H1 (cell line): Measurements from ENCODE around the gene RFC1. TPM values are rescaled to one million over a fixed set of nuclear protein-coding genes. Genes with fewer than 3 reads are reported as not detected.

Experiments
- CTCF ChIA-PET: fragments of 300-600 bp; sonication (Branson Sonifier 250); formaldehyde crosslinking; loops from one replicate; lab custom pipeline; 2021; ENCODE audit not compliant: partially characterized antibody; lab: Charles Lee
- POLR2A ChIA-PET: fragments of 300-600 bp; sonication (Branson Sonifier 250); formaldehyde crosslinking; loops from one replicate; lab custom pipeline; 2021; ENCODE audit warnings: inconsistent platforms; ENCODE audit not compliant: partially characterized antibody; lab: Charles Lee
- DNase-seq, 2 experiments: peaks; one replicate each; pipeline versions ENCODE4 v3.0.0 to v3.0.0-alpha.2; 2010 to 2022; ENCODE audit warnings: low spot score in 2 of 2, low read depth in 1 of 2, mixed read lengths in 1 of 2
- FAIRE-seq: peaks from 2 replicates; lab custom pipeline; 2011; peaks lifted over from hg19 to GRCh38; lab: Jason Lieb, UNC
- H2AFZ ChIP-seq: 2 replicates; pipeline ENCODE4 v1.8.1; 2012; ENCODE audit warnings: low read length, inconsistent platforms
- H2AK5ac ChIP-seq: 2 replicates; pipeline ENCODE4 v1.6.1; 2013; ENCODE audit warnings: low read depth, low read length
- H2BK120ac ChIP-seq: replicated peaks from 2 replicates; pipeline ENCODE3; 2013; ENCODE audit warnings: low read depth, low read length, inconsistent platforms
- H2BK12ac ChIP-seq: 2 replicates; pipeline ENCODE4 v1.6.1; 2013; ENCODE audit warnings: low read depth, low read length
- H2BK15ac ChIP-seq: 2 replicates; pipeline ENCODE4 v1.6.1; 2013; ENCODE audit warnings: low read length
- H2BK20ac ChIP-seq: 2 replicates; pipeline ENCODE4 v1.6.1; 2013; ENCODE audit warnings: low read length
- H2BK5ac ChIP-seq: 2 replicates; pipeline ENCODE4 v1.6.1; 2013; ENCODE audit warnings: low read depth, low read length
- H3K14ac ChIP-seq: 2 replicates; pipeline ENCODE4 v1.6.1; 2013; ENCODE audit warnings: inconsistent platforms; ENCODE audit not compliant: insufficient read length
- H3K18ac ChIP-seq: 2 replicates; pipeline ENCODE4 v1.6.1; 2013; ENCODE audit warnings: low read length; ENCODE audit errors: extremely low read depth
- H3K23ac ChIP-seq: 2 replicates; pipeline ENCODE4 v1.6.1; 2013; ENCODE audit warnings: inconsistent platforms; ENCODE audit not compliant: insufficient read length
- H3K23me2 ChIP-seq: 2 replicates; pipeline ENCODE4 v1.6.1; 2013; ENCODE audit warnings: low read depth, low read length
- H3K27ac ChIP-seq: 2 replicates; pipeline ENCODE4 v1.6.1; 2011; ENCODE audit warnings: low read depth, low read length, inconsistent platforms
- H3K27me3 ChIP-seq, 4 experiments: replicated peaks in 1 of 4; 1 replicate in 1 of 4; 2 replicates in 3 of 4; pipeline versions ENCODE4 v1.6.1 to v1.8.1; 2011 to 2013; ENCODE audit warnings: low read length in 3 of 4, mild to moderate bottlenecking in 3 of 4, inconsistent platforms in 2 of 4, mixed read lengths in 2 of 4, moderate library complexity in 1 of 4; ENCODE audit not compliant: control insufficient read depth in 3 of 4, insufficient read depth in 3 of 4; ENCODE audit errors: extremely low read depth in 1 of 4
- H3K36me3 ChIP-seq, 4 experiments: 2 replicates each; pipeline versions ENCODE4 v1.6.1 to v1.8.1; 2011 to 2013; ENCODE audit warnings: mild to moderate bottlenecking in 4 of 4, low read length in 3 of 4, moderate library complexity in 2 of 4, control low read depth in 1 of 4, inconsistent platforms in 1 of 4; ENCODE audit not compliant: insufficient read depth in 4 of 4, control insufficient read depth in 2 of 4
- H3K4ac ChIP-seq: replicated peaks from 2 replicates; pipeline ENCODE3; 2013; ENCODE audit warnings: low read length, low read depth, mixed read lengths, inconsistent platforms; ENCODE audit not compliant: insufficient read length
- H3K4me1 ChIP-seq, 4 experiments: replicated peaks in 1 of 4; 1 replicate in 1 of 4; 2 replicates in 3 of 4; pipeline versions ENCODE4 v1.6.1 to v1.8.1; 2011 to 2013; ENCODE audit warnings: low read length in 3 of 4, inconsistent platforms in 2 of 4, mixed read lengths in 1 of 4; ENCODE audit not compliant: insufficient read depth in 4 of 4, control insufficient read depth in 3 of 4
- H3K4me2 ChIP-seq, 2 experiments: 2 replicates each; pipeline versions ENCODE4 v1.6.1 to v1.8.1; 2011 to 2013; ENCODE audit warnings: low read depth in 2 of 2, low read length in 2 of 2, control low read depth in 1 of 2, inconsistent platforms in 1 of 2, mild to moderate bottlenecking in 1 of 2; ENCODE audit not compliant: insufficient read depth in 1 of 2
- H3K4me3 ChIP-seq, 4 experiments: fragments of 200-600, 300-600 bp in 1 of 4; sonication (generic), shearing (Covaris generic), sonication (Bioruptor Twin) in 1 of 4; 2 replicates each; pipeline versions ENCODE4 v1.5.1 to v1.8.1; 2011 to 2016; ENCODE audit warnings: low read length in 4 of 4, low read depth in 3 of 4, control low read depth in 2 of 4, inconsistent platforms in 2 of 4, mild to moderate bottlenecking in 2 of 4, mixed read lengths in 1 of 4, moderate library complexity in 1 of 4; ENCODE audit not compliant: insufficient read depth in 2 of 4; ENCODE audit errors: extremely low read depth in 1 of 4
- H3K56ac ChIP-seq: replicated peaks from 2 replicates; pipeline ENCODE3; 2013; ENCODE audit warnings: low read depth, mild to moderate bottlenecking, mixed read lengths, low read length, inconsistent platforms; ENCODE audit not compliant: insufficient read length
- H3K79me1 ChIP-seq: 2 replicates; pipeline ENCODE4 v1.6.1; 2013; ENCODE audit warnings: low read depth, low read length, control low read depth
- H3K79me2 ChIP-seq, 2 experiments: 2 replicates each; pipeline versions ENCODE4 v1.6.1 to v1.8.1; 2012 to 2013; ENCODE audit warnings: low read length in 2 of 2, mild to moderate bottlenecking in 2 of 2, inconsistent platforms in 1 of 2; ENCODE audit not compliant: insufficient read depth in 2 of 2, control insufficient read depth in 1 of 2
- H3K9ac ChIP-seq, 4 experiments: replicated peaks in 1 of 4; 1 replicate in 1 of 4; 2 replicates in 3 of 4; pipeline versions ENCODE4 v1.6.1 to v1.8.1; 2011 to 2013; ENCODE audit warnings: low read depth in 3 of 4, low read length in 3 of 4, control low read depth in 2 of 4, mild to moderate bottlenecking in 2 of 4, moderate library complexity in 2 of 4, inconsistent platforms in 1 of 4; ENCODE audit errors: extremely low read depth in 1 of 4
- H3K9me3 ChIP-seq, 2 experiments: 2 replicates each; pipeline versions ENCODE4 v1.6.1 to v1.8.1; 2012 to 2013; ENCODE audit warnings: mild to moderate bottlenecking in 2 of 2, moderate library complexity in 2 of 2, control low read depth in 1 of 2, inconsistent platforms in 1 of 2, low read depth in 1 of 2, low read length in 1 of 2, mixed read lengths in 1 of 2; ENCODE audit not compliant: insufficient read depth in 2 of 2
- H4K20me1 ChIP-seq, 2 experiments: replicated peaks in 1 of 2; 2 replicates each; pipeline versions ENCODE3 to v1.8.1; 2011 to 2013; ENCODE audit warnings: inconsistent platforms in 2 of 2, low read length in 2 of 2, mild to moderate bottlenecking in 1 of 2; ENCODE audit not compliant: insufficient read depth in 2 of 2, control insufficient read depth in 1 of 2
- H4K5ac ChIP-seq: 2 replicates; pipeline ENCODE4 v1.6.1; 2013; ENCODE audit warnings: low read length, low read depth, mixed read lengths, inconsistent platforms; ENCODE audit not compliant: insufficient read length
- H4K8ac ChIP-seq: 2 replicates; pipeline ENCODE4 v1.8.0; 2013; ENCODE audit warnings: mild to moderate bottlenecking, moderate library complexity, low read length, inconsistent platforms; ENCODE audit not compliant: insufficient read depth; ENCODE audit errors: extremely low read depth
- H4K91ac ChIP-seq: replicated peaks from 2 replicates; pipeline ENCODE3; 2013; ENCODE audit warnings: low read length, mixed read lengths, inconsistent platforms; ENCODE audit not compliant: insufficient read length
- CHD2 ChIP-seq: IDR thresholded peaks from 2 replicates; pipeline ENCODE4 v1.6.1; 2012; ENCODE audit warnings: low read length, improper control_type of control experiment
- CTBP2 ChIP-seq: IDR thresholded peaks from 2 replicates; pipeline ENCODE4 v1.7.0; 2011; ENCODE audit warnings: borderline replicate concordance, mild to moderate bottlenecking, moderate library complexity, mixed read lengths, low read length; ENCODE audit not compliant: insufficient read depth, insufficient read length
- FOSL1 ChIP-seq: IDR thresholded peaks from 2 replicates; pipeline ENCODE4 v1.6.1; 2011; ENCODE audit warnings: mild to moderate bottlenecking, low read depth, low read length, moderate library complexity; ENCODE audit not compliant: insufficient read depth
- JUND ChIP-seq: IDR thresholded peaks from 2 replicates; pipeline ENCODE4 v1.6.1; 2011; ENCODE audit warnings: mild to moderate bottlenecking, improper control_type of control experiment, low read length
- RNF2 ChIP-seq: fragments of 200-900, 300-1000 bp; sonication (generic); IDR thresholded peaks from 2 replicates; pipeline ENCODE4 v1.7.1; 2016; ENCODE audit warnings: borderline replicate concordance, low read depth, mild to moderate bottlenecking, antibody characterized with exemption, low read length; ENCODE audit not compliant: poor library complexity, severe bottlenecking; ENCODE audit errors: missing control alignments
- SUZ12 ChIP-seq: fragments of 200-600 bp; sonication (generic); IDR thresholded peaks from 2 replicates; pipeline ENCODE4 v1.6.1; 2012; ENCODE audit warnings: mild to moderate bottlenecking, inconsistent platforms, low read length, moderate library complexity, mixed read lengths
- TCF12 ChIP-seq: IDR thresholded peaks from 2 replicates; pipeline ENCODE4 v1.6.1; 2011; ENCODE audit warnings: low read depth, mild to moderate bottlenecking, low read length
- whole genome bisulfite sequencing, 2 experiments: shearing (Covaris generic) in 1 of 2; methylation state at CpG; one replicate each; pipeline versions ENCODE4 v1.1.6 to v1.1.7; 2013 to 2015; ENCODE audit warnings: low lambda C conversion rate in 2 of 2, mixed read lengths in 2 of 2, inconsistent platforms in 1 of 2, low coverage in 1 of 2, missing lambda C conversion rate in 1 of 2; ENCODE audit not compliant: insufficient replicate concordance in 2 of 2, insufficient coverage in 1 of 2, insufficient read length in 1 of 2; ENCODE audit errors: extremely low coverage in 1 of 2, missing lambda C conversion rate in 1 of 2; 5-methylcytosine and 5-hydroxymethylcytosine counted together
- polyA plus RNA-seq, 7 experiments: library from polyadenylated mRNA; depleted of rRNA in 3 of 7; stranded (reverse) in 5 of 7; unstranded in 2 of 7; fragments of >200 nt in 5 of 7; fragments of 200-250 nt in 2 of 7; gene quantifications; 1 replicate in 5 of 7; 2 replicates in 1 of 7; 4 replicates in 1 of 7; pipeline versions ENCODE4 v1.2.1 to v1.2.3, GENCODE V29; 2011 to 2013; ENCODE audit warnings: missing spikeins in 2 of 7, mixed read lengths in 2 of 7
- total RNA-seq: library from RNA; stranded (reverse); fragmentation: NEBNext Ultra II Directional; extraction: Animal tissue kit (Norgen Biotek cat#: 25700); gene quantifications from 2 replicates; pipeline ENCODE4 v1.2.1, GENCODE V29; 2021
- TF ChIP-seq, protein P1 (sequence below): IDR thresholded peaks from 2 replicates; pipeline ENCODE4 v1.6.1; 2012; ENCODE audit warnings: low read length, inconsistent platforms

RFC1 gene
- total and polyA plus RNA-seq, 2 of the 8 experiments (the other 6 are each of a cell fraction or from before 2014, with no cell fraction given), result 16.0 to 83.8 TPM

GRCh38 chr4:39331191-39331590, 35.0 kb downstream of the RFC1 start:
- no peak overlapping the region for H3K4me3 ChIP-seq
- H3K4me1 ChIP-seq, result no peaks in the 10 kb centered on the region
- CTCF ChIA-PET, result interaction anchor here (0.8 kb wide), 1 partner anchor 14 kb away, joined by 3 read pairs; no protein-coding TSS in a partner anchor
- no peak overlapping the region for H4K8ac ChIP-seq
- DNase-seq (no peak), FAIRE-seq (no peak)
- no peak overlapping the region for H2BK20ac ChIP-seq
- peaks cover 0 to 10% (median 1%) of the 10 kb centered on the region in 4 experiments; a peak in 3 of 8 replicates for H3K36me3 ChIP-seq
- no peak overlapping the region for H3K27ac ChIP-seq
- H3K27me3 ChIP-seq, result no peaks in the 10 kb centered on the region
- no peak overlapping the region for H2BK15ac ChIP-seq
- no peak overlapping the region for H3K56ac ChIP-seq
- peaks cover 4 to 71% of the 10 kb centered on the region in 2 experiments; a peak in 3 of 4 replicates for H3K79me2 ChIP-seq
- TF ChIP-seq TCF12, result no peak
- TF ChIP-seq RNF2, result no peak
- no peak for TF ChIP-seq FOSL1
- TF ChIP-seq JUND, result no peak
- no peak for TF ChIP-seq SUZ12
- TF ChIP-seq CTBP2, result no peak
- TF ChIP-seq, protein P1, sequence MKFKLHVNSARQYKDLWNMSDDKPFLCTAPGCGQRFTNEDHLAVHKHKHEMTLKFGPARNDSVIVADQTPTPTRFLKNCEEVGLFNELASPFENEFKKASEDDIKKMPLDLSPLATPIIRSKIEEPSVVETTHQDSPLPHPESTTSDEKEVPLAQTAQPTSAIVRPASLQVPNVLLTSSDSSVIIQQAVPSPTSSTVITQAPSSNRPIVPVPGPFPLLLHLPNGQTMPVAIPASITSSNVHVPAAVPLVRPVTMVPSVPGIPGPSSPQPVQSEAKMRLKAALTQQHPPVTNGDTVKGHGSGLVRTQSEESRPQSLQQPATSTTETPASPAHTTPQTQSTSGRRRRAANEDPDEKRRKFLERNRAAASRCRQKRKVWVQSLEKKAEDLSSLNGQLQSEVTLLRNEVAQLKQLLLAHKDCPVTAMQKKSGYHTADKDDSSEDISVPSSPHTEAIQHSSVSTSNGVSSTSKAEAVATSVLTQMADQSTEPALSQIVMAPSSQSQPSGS, result no peak
- TF ChIP-seq CHD2, result no peak
- TF ChIP-seq, all 59 proteins: peak for 0
- no peak overlapping the region for H4K5ac ChIP-seq
- 83% methylated on average over 2 of the region's 2 CpGs; no CpG with 5 or more reads in 1 of the 2 experiments for WGBS, 2 experiments
- no peak overlapping the region for H2BK12ac ChIP-seq
- peaks cover 4% of the 10 kb centered on the region; the same call in 1 of the 2 replicates for H3K79me1 ChIP-seq
- no peak overlapping the region for H2AFZ ChIP-seq
- no peak overlapping the region for H2AK5ac ChIP-seq
- POLR2A ChIA-PET, result interaction anchor here (1.2 kb wide), 1 partner anchor 126 kb away, joined by 3 read pairs; no protein-coding TSS in a partner anchor
- no peak overlapping the region for H2BK120ac ChIP-seq
- H3K14ac ChIP-seq, result no peak overlapping the region
- no peak overlapping the region for H3K9ac ChIP-seq
- no peaks in the 10 kb centered on the region for H3K9me3 ChIP-seq
- H3K4me2 ChIP-seq, result no peak overlapping the region
- H3K4ac ChIP-seq, result no peak overlapping the region
- H4K91ac ChIP-seq, result no peak overlapping the region
- H3K18ac ChIP-seq, result no peak overlapping the region
- no peak overlapping the region for H2BK5ac ChIP-seq
- H3K23me2 ChIP-seq, result no peaks in the 10 kb centered on the region
- peaks cover 0 to 5% of the 10 kb centered on the region in 2 experiments for H4K20me1 ChIP-seq
- no peak overlapping the region for H3K23ac ChIP-seq
